Stimulated activated naive CD8-positive, alpha-beta T cell treated with anti-CD3 and anti-CD28 coated beads, Interleukin-15, amount 100 ng/mL, for 72 hours (primary cell): Measurements from ENCODE around the gene LPIN3.
A peak's percentile ranks its signal among the peaks of the same experiment; 100 is the strongest.

Experiments used
- ATAC-seq: fragments of 150-1000 bp; cut with Tn5 transposase; 2 replicates; pipeline ENCODE4 v1.10.0; 2021; ENCODE audit warnings: mild to moderate bottlenecking, moderate library complexity
- DNase-seq, 2 donors: peaks; one replicate each; pipeline ENCODE4 v3.0.0; 2021 to 2022
- H3K27ac Mint-ChIP-seq, 2 donors: one replicate each; pipeline ENCODE4 v1.8.0; 2022; ENCODE audit warnings: mild to moderate bottlenecking in 2 of 2, mixed read lengths in 2 of 2, moderate library complexity in 2 of 2
- H3K27me3 Mint-ChIP-seq: one replicate; pipeline ENCODE4 v1.8.0; 2022; ENCODE audit warnings: mixed read lengths
- H3K4me1 Mint-ChIP-seq: one replicate; pipeline ENCODE4 v1.8.0; 2022; ENCODE audit warnings: mild to moderate bottlenecking, mixed read lengths
- H3K4me3 Mint-ChIP-seq, 2 donors: one replicate each; pipeline ENCODE4 v1.8.0; 2022; ENCODE audit warnings: mild to moderate bottlenecking in 2 of 2, mixed read lengths in 2 of 2, moderate library complexity in 1 of 2
- H3K9me3 Mint-ChIP-seq, 2 donors: one replicate each; pipeline ENCODE4 v1.8.0; 2022; ENCODE audit warnings: mixed read lengths in 2 of 2

Gene LPIN3

DNA sequence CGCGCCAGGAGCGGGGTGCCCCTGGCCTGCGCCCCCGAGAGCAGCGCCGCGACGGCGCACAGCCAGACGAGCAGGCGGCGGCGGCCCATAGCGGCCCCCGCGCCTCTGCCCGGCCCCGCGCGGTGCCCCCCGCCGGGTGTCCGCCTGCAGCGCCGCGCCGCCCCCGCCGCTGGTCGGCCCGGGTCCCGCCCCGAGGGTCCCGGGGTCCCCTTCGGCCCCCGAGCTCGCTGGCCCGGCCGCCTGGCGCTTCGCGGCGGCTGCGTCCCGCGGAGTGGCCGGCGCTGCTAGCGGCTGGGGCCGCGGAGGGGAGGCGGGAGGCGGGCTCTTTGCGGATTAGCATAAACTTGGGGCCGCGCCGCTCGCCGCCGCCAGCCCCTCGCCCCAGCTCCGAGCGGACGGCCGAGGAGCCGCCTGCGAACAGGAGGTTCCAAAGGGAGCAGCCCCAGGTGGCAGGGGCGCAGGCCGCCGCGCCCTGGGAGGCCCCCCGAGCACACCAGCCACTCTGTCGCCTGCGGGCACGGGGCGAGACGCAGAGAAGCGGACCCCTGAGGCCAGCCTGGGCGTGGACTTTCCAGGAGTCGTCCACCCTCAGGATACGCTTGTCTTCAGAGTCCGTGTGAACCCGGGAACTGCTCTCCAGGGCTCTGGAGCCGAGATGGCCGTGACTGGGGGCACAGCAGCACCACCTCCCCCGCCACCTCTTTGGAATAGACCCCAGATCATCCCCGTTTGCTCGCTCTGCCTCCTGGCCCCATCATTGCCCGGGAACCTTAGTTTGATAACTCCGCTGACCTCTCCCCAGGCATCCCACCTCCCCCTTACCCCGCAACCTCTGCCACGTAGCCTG is 26.1 kb downstream of the LPIN3 start, which contains the start of gene EMILIN3:
Gene EMILIN3, minus strand, starts transcription at position 273 of the 847 bp plus-strand sequence. Its CDS starts 184 bp downstream, at position 89.
- H3K9me3 Mint-ChIP-seq = peaks cover 6 to 9% of the 10 kb centered on the region in 2 donors
- peak within 1 kb of the TSS; percentile 44 to 69 for H3K4me3 Mint-ChIP-seq
- ATAC-seq = peak; percentile 18
- no peak for DNase-seq
- H3K4me1 Mint-ChIP-seq = peaks cover 14% of the 10 kb centered on the region
- peaks cover 55% of the 10 kb centered on the region for H3K27me3 Mint-ChIP-seq
- H3K27ac Mint-ChIP-seq = peak within 1 kb of the TSS in 1 of 2 donors; percentile 42

DNA sequence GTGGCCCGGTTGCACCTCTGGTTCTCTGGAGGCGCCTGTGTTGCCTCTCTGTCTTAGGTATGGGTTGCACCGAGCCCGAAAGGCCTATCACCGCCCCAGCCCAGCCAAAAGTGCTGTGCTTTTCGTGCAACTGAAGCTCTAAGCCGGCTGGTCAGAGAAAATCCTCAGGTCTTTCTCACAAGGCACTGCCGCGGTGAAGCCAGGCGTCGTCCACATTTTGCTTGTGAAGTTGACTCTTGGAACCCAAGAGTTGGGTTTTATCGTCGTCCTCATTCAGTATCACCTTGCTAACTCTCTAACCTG is 26.7 kb downstream of the LPIN3 start:
- H3K27me3 Mint-ChIP-seq = peaks cover 55% of the 10 kb centered on the region
- ATAC-seq (no peak), DNase-seq (no peak)
- peaks cover 14% of the 10 kb centered on the region for H3K4me1 Mint-ChIP-seq
- no peak overlapping the region for H3K27ac Mint-ChIP-seq
- H3K9me3 Mint-ChIP-seq = peaks cover 6 to 9% of the 10 kb centered on the region in 2 donors
- H3K4me3 Mint-ChIP-seq = peak overlapping the region; percentile 44 to 69

GRCh38 chr20:41367956-41368355 is 27.3 kb downstream of the LPIN3 start:
- Mint-ChIP-seq H3K4me3 (no peak overlapping the region), H3K27ac (no peak overlapping the region), H3K9me3 (peaks cover 11 to 15% of the 10 kb centered on the region in 2 donors), H3K27me3 (peaks cover 59% of the 10 kb centered on the region), H3K4me1 (peaks cover 14% of the 10 kb centered on the region)
- DNase-seq (no peak), ATAC-seq (no peak)

DNA sequence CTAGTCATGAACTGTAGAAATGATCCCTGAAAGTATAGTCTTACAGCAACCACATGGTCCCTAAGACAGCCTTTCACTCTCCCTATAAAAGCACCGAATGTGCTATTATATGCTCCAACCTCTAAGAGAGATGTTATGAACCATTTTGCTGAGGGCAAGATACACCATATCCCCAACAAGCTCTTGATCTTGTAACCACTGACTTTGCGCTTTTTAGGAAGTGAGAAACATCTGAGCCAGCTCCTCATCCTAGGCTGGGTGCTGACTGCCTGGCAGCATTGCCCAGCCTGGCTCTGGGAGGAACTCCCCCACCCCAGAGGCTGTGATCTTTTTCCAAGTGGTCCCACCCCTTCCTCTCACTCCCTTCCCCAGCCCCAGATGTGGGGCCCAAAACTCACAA is 29.1 kb downstream of the LPIN3 start:
- H3K27ac Mint-ChIP-seq = no peak overlapping the region
- peaks cover 12 to 17% of the 10 kb centered on the region in 2 donors for H3K9me3 Mint-ChIP-seq
- peaks cover 69% of the 10 kb centered on the region for H3K27me3 Mint-ChIP-seq
- no peak overlapping the region for H3K4me3 Mint-ChIP-seq
- DNase-seq (no peak), ATAC-seq (no peak)
- H3K4me1 Mint-ChIP-seq = peaks cover 14% of the 10 kb centered on the region

- peaks cover 12 to 17% of the 10 kb centered on the region in 2 donors for H3K9me3 Mint-ChIP-seq
- no peak for ATAC-seq
Observed at GRCh38 chr20:41370176-41370575, 29.6 kb downstream of the LPIN3 start.

GRCh38 chr20:41371371-41371770 is 30.8 kb downstream of the LPIN3 start:
- Mint-ChIP-seq H3K4me1 (peaks cover 7% of the 10 kb centered on the region), H3K27ac (no peak overlapping the region), H3K4me3 (no peak overlapping the region), H3K27me3 (peaks cover 70% of the 10 kb centered on the region), H3K9me3 (peaks cover 12 to 17% of the 10 kb centered on the region in 2 donors)
- DNase-seq (no peak), ATAC-seq (no peak)

More at GRCh38 chr20:41370176-41370575, 29.6 kb downstream of the LPIN3 start:
- H3K4me3 Mint-ChIP-seq = no peak overlapping the region
- H3K4me1 Mint-ChIP-seq = peaks cover 13% of the 10 kb centered on the region
- no peak for DNase-seq
- H3K27me3 Mint-ChIP-seq = peaks cover 66% of the 10 kb centered on the region
- H3K27ac Mint-ChIP-seq = no peak overlapping the region

GRCh38 chr20:41373251-41373783 is 32.7 kb downstream of the LPIN3 start:
- H3K4me1 Mint-ChIP-seq = no peaks in the 10 kb centered on the region
- no peak overlapping the region for H3K4me3 Mint-ChIP-seq
- no peak overlapping the region for H3K27ac Mint-ChIP-seq
- H3K27me3 Mint-ChIP-seq = peaks cover 73% of the 10 kb centered on the region
- no peak for DNase-seq
- ATAC-seq = no peak
- H3K9me3 Mint-ChIP-seq = peaks cover 12 to 17% of the 10 kb centered on the region in 2 donors

- no peak for DNase-seq
- no peak overlapping the region for H3K4me3 Mint-ChIP-seq
- H3K4me1 Mint-ChIP-seq = no peaks in the 10 kb centered on the region
- no peak for ATAC-seq
- H3K9me3 Mint-ChIP-seq = peaks cover 12 to 17% of the 10 kb centered on the region in 2 donors
- H3K27ac Mint-ChIP-seq = peak overlapping the region in 1 of 2 donors; percentile 87
- H3K27me3 Mint-ChIP-seq = peaks cover 72% of the 10 kb centered on the region
Observed at GRCh38 chr20:41373931-41374920, 33.6 kb downstream of the LPIN3 start.

GRCh38 chr20:41375846-41376245 is 35.2 kb downstream of the LPIN3 start:
- no peak for ATAC-seq
- Mint-ChIP-seq H3K9me3 (peaks cover 12 to 15% of the 10 kb centered on the region in 2 donors), H3K4me3 (no peak overlapping the region), H3K4me1 (peaks cover 3% of the 10 kb centered on the region), H3K27me3 (peaks cover 77% of the 10 kb centered on the region), H3K27ac (no peak overlapping the region)
- no peak for DNase-seq

DNA sequence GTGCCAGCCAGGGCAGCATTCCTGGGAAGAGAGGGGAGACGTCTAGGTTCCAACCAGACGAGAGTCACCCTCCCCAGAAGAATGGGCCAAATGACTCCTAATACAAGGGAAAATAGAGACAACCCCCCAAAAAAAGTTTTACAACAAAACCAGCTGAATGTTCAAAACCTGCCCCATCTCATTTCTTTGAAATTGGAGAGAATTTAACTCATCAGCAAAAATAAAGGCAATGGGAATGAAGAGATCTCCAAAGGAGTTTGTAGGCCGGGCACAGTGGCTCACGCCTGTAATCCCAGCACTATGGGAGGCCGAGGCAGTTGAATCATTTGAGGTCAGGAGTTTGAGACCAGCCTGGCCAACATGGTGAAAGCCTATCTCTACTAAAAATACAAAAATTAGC is 35.7 kb downstream of the LPIN3 start:
- no peak overlapping the region for H3K4me3 Mint-ChIP-seq
- DNase-seq (no peak), ATAC-seq (no peak)
- peaks cover 6% of the 10 kb centered on the region for H3K4me1 Mint-ChIP-seq
- no peak overlapping the region for H3K27ac Mint-ChIP-seq
- peaks cover 7 to 10% of the 10 kb centered on the region in 2 donors for H3K9me3 Mint-ChIP-seq
- peaks cover 81% of the 10 kb centered on the region for H3K27me3 Mint-ChIP-seq

DNA sequence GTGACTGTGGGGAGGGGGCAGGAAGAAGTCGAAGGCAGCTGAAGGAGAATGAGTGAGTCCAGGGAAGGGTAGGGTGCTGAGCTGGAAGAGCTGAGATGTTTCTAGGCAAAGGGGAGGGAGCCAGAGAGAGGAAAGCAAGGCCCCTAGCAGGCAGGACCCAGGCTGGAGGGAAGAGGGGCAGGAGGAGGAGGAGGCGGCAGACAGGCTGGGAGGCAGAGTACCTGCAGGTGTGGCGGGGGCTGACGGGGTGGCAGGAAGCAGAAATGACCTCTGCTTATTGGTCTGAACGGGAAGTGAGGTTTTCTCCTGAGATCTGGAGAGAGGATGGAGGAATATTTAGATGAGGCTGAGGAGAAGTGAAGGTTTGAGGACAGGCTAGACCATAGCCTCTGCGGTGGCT is 36.7 kb downstream of the LPIN3 start:
- DNase-seq (no peak), ATAC-seq (no peak)
- H3K4me1 Mint-ChIP-seq = peaks cover 6% of the 10 kb centered on the region
- H3K4me3 Mint-ChIP-seq = no peak overlapping the region
- H3K27ac Mint-ChIP-seq = peak overlapping the region; percentile 8 to 30
- H3K9me3 Mint-ChIP-seq = peaks cover 6 to 8% of the 10 kb centered on the region in 2 donors
- peaks cover 81% of the 10 kb centered on the region for H3K27me3 Mint-ChIP-seq

GRCh38 chr20:41379551-41379950 is 38.9 kb downstream of the LPIN3 start:
- peaks cover 72% of the 10 kb centered on the region for H3K27me3 Mint-ChIP-seq

DNA sequence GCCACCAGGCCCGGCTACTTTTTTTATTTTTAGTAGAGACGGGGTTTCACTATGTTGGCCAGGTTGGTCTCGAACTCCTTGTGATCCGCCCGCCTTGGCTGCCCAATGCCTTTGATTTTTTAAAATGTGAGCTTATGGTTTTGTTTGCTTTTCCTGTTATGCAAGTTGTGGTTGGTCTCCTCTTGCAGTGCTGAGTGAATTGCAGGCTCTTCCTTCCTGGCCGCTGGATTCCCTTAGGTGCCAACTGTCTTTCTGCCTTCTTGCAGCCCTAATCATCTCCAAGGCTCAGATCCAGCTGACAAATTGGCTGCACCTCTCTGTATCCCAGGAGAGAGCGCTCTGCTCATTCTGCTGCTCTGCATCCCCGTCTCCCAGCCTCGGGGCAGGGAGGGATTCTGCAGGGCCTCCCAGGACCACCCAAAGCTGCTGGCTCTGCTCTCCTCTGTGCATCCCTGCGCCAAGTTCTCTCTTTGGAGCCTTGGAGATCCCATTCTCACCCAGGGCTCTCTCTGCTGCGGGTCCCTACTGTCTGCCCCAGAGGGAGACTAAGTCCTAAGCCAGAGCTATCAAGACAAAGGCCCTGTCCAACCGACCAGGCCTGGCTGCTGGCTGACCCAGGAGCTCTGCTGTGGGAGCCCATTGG is 40.1 kb downstream of the LPIN3 start:
- DNase-seq = no peak
- Mint-ChIP-seq H3K4me1 (peaks cover 6% of the 10 kb centered on the region), H3K27me3 (peaks cover 64% of the 10 kb centered on the region), H3K9me3 (peaks cover 4 to 7% of the 10 kb centered on the region in 2 donors), H3K27ac (no peak overlapping the region), H3K4me3 (no peak overlapping the region)
- ATAC-seq = no peak

More at GRCh38 chr20:41379551-41379950, 38.9 kb downstream of the LPIN3 start:
- H3K9me3 Mint-ChIP-seq = peaks cover 4 to 7% of the 10 kb centered on the region in 2 donors
- H3K4me1 Mint-ChIP-seq = peaks cover 6% of the 10 kb centered on the region
- ATAC-seq = no peak
- peak overlapping the region in 1 of 2 donors; percentile 52 for H3K27ac Mint-ChIP-seq
- H3K4me3 Mint-ChIP-seq = no peak overlapping the region
- DNase-seq = no peak

GRCh38 chr20:41382791-41383305 is 42.2 kb downstream of the LPIN3 start:
- Mint-ChIP-seq H3K27me3 (peaks cover 42% of the 10 kb centered on the region), H3K4me3 (no peak overlapping the region), H3K4me1 (peaks cover 6% of the 10 kb centered on the region), H3K27ac (no peak overlapping the region), H3K9me3 (peaks cover 4 to 7% of the 10 kb centered on the region in 2 donors)
- DNase-seq (no peak), ATAC-seq (no peak)
